WTC11 (cell line): Measurements from ENCODE around the gene GPATCH2L. TPM values are rescaled to one million over a fixed set of nuclear protein-coding genes. Genes with fewer than 3 reads are reported as not detected.

Source experiments
- ATAC-seq: fragments of 200-7000 bp; cut with Tn5 transposase; 2 replicates; pipeline ENCODE4 v1.10.0; 2021; ENCODE audit warnings: mild to moderate bottlenecking, moderate library complexity
- CTCF ChIA-PET: fragments of 300-600 bp; sonication (Branson Sonifier 250); formaldehyde crosslinking; loops from one replicate; lab custom pipeline; 2021; ENCODE audit warnings: antibody characterized with exemption; lab: Charles Lee
- POLR2A ChIA-PET: fragments of 350-600 bp; sonication (Branson Sonifier 250); formaldehyde crosslinking; loops from one replicate; lab custom pipeline; 2021; ENCODE audit warnings: antibody characterized with exemption; lab: Charles Lee
- DNase-seq: peaks from one replicate; pipeline ENCODE4 v3.0.0; 2021; ENCODE audit warnings: low spot score
- H3K27ac Mint-ChIP-seq: 2 replicates; pipeline ENCODE4 v1.8.0; 2021; ENCODE audit warnings: mixed read lengths
- H3K27me3 Mint-ChIP-seq: 2 replicates; pipeline ENCODE4 v1.8.0; 2021; ENCODE audit warnings: low read depth, mild to moderate bottlenecking, moderate library complexity, mixed read lengths
- H3K36me3 Mint-ChIP-seq: 2 replicates; pipeline ENCODE4 v1.8.0; 2021; ENCODE audit warnings: mixed read lengths
- H3K4me1 Mint-ChIP-seq: 2 replicates; pipeline ENCODE4 v1.8.0; 2022; ENCODE audit warnings: mixed read lengths
- H3K4me3 Mint-ChIP-seq: 2 replicates; pipeline ENCODE4 v1.8.0; 2021; ENCODE audit warnings: mild to moderate bottlenecking, moderate library complexity, mixed read lengths
- H3K9me3 Mint-ChIP-seq: 2 replicates; pipeline ENCODE4 v1.8.0; 2021; ENCODE audit warnings: mixed read lengths
- AFF4 ChIP-seq: sonication (generic); formaldehyde crosslinking; IDR thresholded peaks from 2 replicates; pipeline ENCODE4 v1.8.1; 2023; ENCODE audit warnings: mild to moderate bottlenecking, missing genetic modification reagents, borderline replicate concordance
- E2F5 ChIP-seq: sonication (generic); formaldehyde crosslinking; IDR thresholded peaks from 2 replicates; pipeline ENCODE4 v1.8.1; 2022; ENCODE audit warnings: mild to moderate bottlenecking, moderate library complexity, missing genetic modification reagents
- EMX1 ChIP-seq: fragments of 250-450 bp; sonication (Bioruptor Pico); IDR thresholded peaks from 2 replicates; pipeline ENCODE4 v1.8.0; 2021; ENCODE audit warnings: mild to moderate bottlenecking
- ETV6 ChIP-seq: sonication (generic); formaldehyde crosslinking; IDR thresholded peaks from 2 replicates; pipeline ENCODE4 v1.8.1; 2022; ENCODE audit warnings: mild to moderate bottlenecking, missing genetic modification reagents
- GABPB1 ChIP-seq: sonication (generic); formaldehyde crosslinking; IDR thresholded peaks from 2 replicates; pipeline ENCODE4 v1.8.1; 2023; ENCODE audit warnings: mild to moderate bottlenecking, missing genetic modification reagents
- HMGA2 ChIP-seq: fragments of 250-450 bp; sonication (Bioruptor Pico); IDR thresholded peaks from 2 replicates; pipeline ENCODE4 v1.4.0; 2021; ENCODE audit warnings: mild to moderate bottlenecking, moderate library complexity
- IRF2 ChIP-seq: sonication (generic); formaldehyde crosslinking; IDR thresholded peaks from 2 replicates; pipeline ENCODE4 v1.8.0; 2022; ENCODE audit warnings: low read depth, missing genetic modification reagents, borderline replicate concordance
- JAZF1 ChIP-seq: fragments of 250-450 bp; sonication (Bioruptor Pico); IDR thresholded peaks from 2 replicates; pipeline ENCODE4 v1.9.0; 2021; ENCODE audit warnings: moderate library complexity, mild to moderate bottlenecking, inconsistent platforms
- MAX ChIP-seq: sonication (generic); formaldehyde crosslinking; IDR thresholded peaks from 2 replicates; pipeline ENCODE4 v1.8.0; 2022; ENCODE audit warnings: mild to moderate bottlenecking, missing genetic modification reagents
- MXD4 ChIP-seq: fragments of 250-450 bp; sonication (Bioruptor Pico); IDR thresholded peaks from 2 replicates; pipeline ENCODE4 v1.8.0; 2021; ENCODE audit warnings: mild to moderate bottlenecking, moderate library complexity, borderline replicate concordance
- MYBL2 ChIP-seq: sonication (generic); formaldehyde crosslinking; IDR thresholded peaks from 2 replicates; pipeline ENCODE4 v1.8.1; 2023; ENCODE audit warnings: mild to moderate bottlenecking, moderate library complexity, missing genetic modification reagents
- NFYB ChIP-seq: sonication (generic); formaldehyde crosslinking; conservative IDR thresholded peaks from 2 replicates; pipeline ENCODE4 v1.8.0; 2022; ENCODE audit warnings: low read depth, missing genetic modification reagents
- ZNF671 ChIP-seq: fragments of 250-450 bp; sonication (Bioruptor Pico); IDR thresholded peaks from 2 replicates; pipeline ENCODE4 v1.8.0; 2021; ENCODE audit warnings: mild to moderate bottlenecking
- total RNA-seq: library from RNA; stranded (reverse); gene quantifications from 3 replicates; pipeline ENCODE4 v1.2.3, GENCODE V29; 2021
- TF ChIP-seq, protein P1 (sequence below): sonication (generic); formaldehyde crosslinking; IDR thresholded peaks from 2 replicates; pipeline ENCODE4 v1.8.1; 2023; ENCODE audit warnings: mild to moderate bottlenecking, missing genetic modification reagents, moderate library complexity
- TF ChIP-seq, protein P2 (sequence below): sonication (generic); formaldehyde crosslinking; IDR thresholded peaks from 2 replicates; pipeline ENCODE4 v1.8.1; 2023; ENCODE audit warnings: mild to moderate bottlenecking, missing genetic modification reagents, moderate library complexity
- TF ChIP-seq, protein P3 (sequence below): sonication (generic); formaldehyde crosslinking; IDR thresholded peaks from 2 replicates; pipeline ENCODE4 v1.8.1; 2023; ENCODE audit warnings: mild to moderate bottlenecking, moderate library complexity, missing genetic modification reagents
- TF ChIP-seq, protein P4 (sequence below): sonication (generic); formaldehyde crosslinking; IDR thresholded peaks from 2 replicates; pipeline ENCODE4 v1.8.0; 2022; ENCODE audit warnings: mild to moderate bottlenecking, missing genetic modification reagents
- TF ChIP-seq, protein P5 (sequence below): sonication (generic); formaldehyde crosslinking; IDR thresholded peaks from 2 replicates; pipeline ENCODE4 v1.8.1; 2023; ENCODE audit warnings: mild to moderate bottlenecking, missing genetic modification reagents

The GPATCH2L gene
- total RNA-seq, 1 experiment from 2014 or later: 67.2 TPM

GRCh38 chr14:76104802-76105355 lies 46.8 kb upstream of the GPATCH2L start:
- no peak overlapping the region for H3K4me3 Mint-ChIP-seq
- CTCF ChIA-PET: interaction anchor here (1.6 kb wide), 1 partner anchor 9 kb away, joined by 7 read pairs; no protein-coding TSS in a partner anchor
- no peak overlapping the region for H3K27ac Mint-ChIP-seq
- no peak for DNase-seq
- peak; percentile 44; the same call in 1 of the 2 replicates for ATAC-seq
- POLR2A ChIA-PET: no interaction called here
- TF ChIP-seq ZNF671 (CRISPR knock-in tag): no peak
- TF ChIP-seq HMGA2 (CRISPR knock-in tag): no peak
- TF ChIP-seq EMX1 (CRISPR knock-in tag): no peak
- no peak for TF ChIP-seq AFF4 (CRISPR knock-in tag)
- TF ChIP-seq MYBL2 (CRISPR knock-in tag): no peak
- H3K4me1 Mint-ChIP-seq: peaks cover 23% of the 10 kb centered on the region
- no peaks in the 10 kb centered on the region for H3K36me3 Mint-ChIP-seq
- H3K9me3 Mint-ChIP-seq: peaks cover 7% of the 10 kb centered on the region; the same call in 1 of the 2 replicates
- H3K27me3 Mint-ChIP-seq: no peaks in the 10 kb centered on the region

DNA sequence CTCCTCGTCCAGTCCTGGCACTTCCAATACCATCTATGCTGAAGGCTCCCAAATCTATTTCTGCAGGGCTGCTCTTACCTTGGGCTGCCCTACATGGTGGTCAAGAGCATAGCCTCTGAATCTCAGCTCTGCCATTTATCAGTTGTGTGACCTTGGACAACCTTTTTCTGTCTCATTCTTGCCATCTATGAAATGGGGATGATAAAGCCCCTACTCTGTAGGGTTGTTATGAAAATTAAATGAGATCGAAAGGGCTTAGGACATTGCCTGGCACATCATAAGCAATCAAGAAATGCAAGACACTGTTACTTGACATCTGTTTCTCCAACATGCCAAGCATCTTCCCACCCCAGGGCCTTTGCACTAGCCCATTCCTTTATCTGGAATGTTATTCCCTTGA lies 45.5 kb upstream of the GPATCH2L start:
- H3K27me3 Mint-ChIP-seq: no peaks in the 10 kb centered on the region

GRCh38 chr14:76109087-76109880 lies 42.4 kb upstream of the GPATCH2L start:
- peaks cover 36% of the 10 kb centered on the region for H3K4me1 Mint-ChIP-seq
- H3K4me3 Mint-ChIP-seq: no peak overlapping the region
- no peak for DNase-seq
- H3K36me3 Mint-ChIP-seq: no peaks in the 10 kb centered on the region
- ChIA-PET CTCF (interaction anchor here (1.1 kb wide), 1 partner anchor 25 kb away, joined by 4 read pairs; no protein-coding TSS in a partner anchor), POLR2A (no interaction called here)
- H3K9me3 Mint-ChIP-seq: peaks cover 7% of the 10 kb centered on the region
- H3K27ac Mint-ChIP-seq: no peak overlapping the region
- H3K27me3 Mint-ChIP-seq: no peaks in the 10 kb centered on the region
- ATAC-seq: no peak
- no peak for TF ChIP-seq JAZF1 (CRISPR knock-in tag)
- TF ChIP-seq EMX1 (CRISPR knock-in tag): no peak
- no peak for TF ChIP-seq MAX
- TF ChIP-seq, protein P1, sequence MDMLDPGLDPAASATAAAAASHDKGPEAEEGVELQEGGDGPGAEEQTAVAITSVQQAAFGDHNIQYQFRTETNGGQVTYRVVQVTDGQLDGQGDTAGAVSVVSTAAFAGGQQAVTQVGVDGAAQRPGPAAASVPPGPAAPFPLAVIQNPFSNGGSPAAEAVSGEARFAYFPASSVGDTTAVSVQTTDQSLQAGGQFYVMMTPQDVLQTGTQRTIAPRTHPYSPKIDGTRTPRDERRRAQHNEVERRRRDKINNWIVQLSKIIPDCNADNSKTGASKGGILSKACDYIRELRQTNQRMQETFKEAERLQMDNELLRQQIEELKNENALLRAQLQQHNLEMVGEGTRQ (CRISPR knock-in tag): no peak
- TF ChIP-seq, protein P2, sequence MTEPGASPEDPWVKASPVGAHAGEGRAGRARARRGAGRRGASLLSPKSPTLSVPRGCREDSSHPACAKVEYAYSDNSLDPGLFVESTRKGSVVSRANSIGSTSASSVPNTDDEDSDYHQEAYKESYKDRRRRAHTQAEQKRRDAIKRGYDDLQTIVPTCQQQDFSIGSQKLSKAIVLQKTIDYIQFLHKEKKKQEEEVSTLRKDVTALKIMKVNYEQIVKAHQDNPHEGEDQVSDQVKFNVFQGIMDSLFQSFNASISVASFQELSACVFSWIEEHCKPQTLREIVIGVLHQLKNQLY (CRISPR knock-in tag): no peak
- TF ChIP-seq, protein P3, sequence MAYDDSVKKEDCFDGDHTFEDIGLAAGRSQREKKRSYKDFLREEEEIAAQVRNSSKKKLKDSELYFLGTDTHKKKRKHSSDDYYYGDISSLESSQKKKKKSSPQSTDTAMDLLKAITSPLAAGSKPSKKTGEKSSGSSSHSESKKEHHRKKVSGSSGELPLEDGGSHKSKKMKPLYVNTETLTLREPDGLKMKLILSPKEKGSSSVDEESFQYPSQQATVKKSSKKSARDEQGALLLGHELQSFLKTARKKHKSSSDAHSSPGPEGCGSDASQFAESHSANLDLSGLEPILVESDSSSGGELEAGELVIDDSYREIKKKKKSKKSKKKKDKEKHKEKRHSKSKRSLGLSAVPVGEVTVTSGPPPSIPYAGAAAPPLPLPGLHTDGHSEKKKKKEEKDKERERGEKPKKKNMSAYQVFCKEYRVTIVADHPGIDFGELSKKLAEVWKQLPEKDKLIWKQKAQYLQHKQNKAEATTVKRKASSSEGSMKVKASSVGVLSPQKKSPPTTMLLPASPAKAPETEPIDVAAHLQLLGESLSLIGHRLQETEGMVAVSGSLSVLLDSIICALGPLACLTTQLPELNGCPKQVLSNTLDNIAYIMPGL (CRISPR knock-in tag): no peak
- no peak for TF ChIP-seq NFYB
- no peak for TF ChIP-seq E2F5
- TF ChIP-seq ETV6: no peak
- TF ChIP-seq, protein P4, sequence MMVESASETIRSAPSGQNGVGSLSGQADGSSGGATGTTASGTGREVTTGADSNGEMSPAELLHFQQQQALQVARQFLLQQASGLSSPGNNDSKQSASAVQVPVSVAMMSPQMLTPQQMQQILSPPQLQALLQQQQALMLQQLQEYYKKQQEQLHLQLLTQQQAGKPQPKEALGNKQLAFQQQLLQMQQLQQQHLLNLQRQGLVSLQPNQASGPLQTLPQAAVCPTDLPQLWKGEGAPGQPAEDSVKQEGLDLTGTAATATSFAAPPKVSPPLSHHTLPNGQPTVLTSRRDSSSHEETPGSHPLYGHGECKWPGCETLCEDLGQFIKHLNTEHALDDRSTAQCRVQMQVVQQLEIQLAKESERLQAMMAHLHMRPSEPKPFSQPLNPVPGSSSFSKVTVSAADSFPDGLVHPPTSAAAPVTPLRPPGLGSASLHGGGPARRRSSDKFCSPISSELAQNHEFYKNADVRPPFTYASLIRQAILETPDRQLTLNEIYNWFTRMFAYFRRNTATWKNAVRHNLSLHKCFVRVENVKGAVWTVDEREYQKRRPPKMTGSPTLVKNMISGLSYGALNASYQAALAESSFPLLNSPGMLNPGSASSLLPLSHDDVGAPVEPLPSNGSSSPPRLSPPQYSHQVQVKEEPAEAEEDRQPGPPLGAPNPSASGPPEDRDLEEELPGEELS (CRISPR knock-in tag): no peak
- TF ChIP-seq GABPB1 (CRISPR knock-in tag): no peak

More for the DNA sequence above, 45.5 kb upstream of the GPATCH2L start:
- ChIA-PET CTCF (interaction anchor here (0.5 to 1.6 kb wide), 3 partner anchors 8 to 302 kb away, joined by 3 to 7 read pairs (median 4); no protein-coding TSS in a partner anchor), POLR2A (no interaction called here)
- H3K4me1 Mint-ChIP-seq: peaks cover 22% of the 10 kb centered on the region
- H3K27ac Mint-ChIP-seq: no peak overlapping the region
- ATAC-seq (no peak), DNase-seq (no peak)
- TF ChIP-seq NFYB (no peak), MXD4 (CRISPR knock-in tag) (no peak), IRF2 (no peak)
- TF ChIP-seq, protein P5, sequence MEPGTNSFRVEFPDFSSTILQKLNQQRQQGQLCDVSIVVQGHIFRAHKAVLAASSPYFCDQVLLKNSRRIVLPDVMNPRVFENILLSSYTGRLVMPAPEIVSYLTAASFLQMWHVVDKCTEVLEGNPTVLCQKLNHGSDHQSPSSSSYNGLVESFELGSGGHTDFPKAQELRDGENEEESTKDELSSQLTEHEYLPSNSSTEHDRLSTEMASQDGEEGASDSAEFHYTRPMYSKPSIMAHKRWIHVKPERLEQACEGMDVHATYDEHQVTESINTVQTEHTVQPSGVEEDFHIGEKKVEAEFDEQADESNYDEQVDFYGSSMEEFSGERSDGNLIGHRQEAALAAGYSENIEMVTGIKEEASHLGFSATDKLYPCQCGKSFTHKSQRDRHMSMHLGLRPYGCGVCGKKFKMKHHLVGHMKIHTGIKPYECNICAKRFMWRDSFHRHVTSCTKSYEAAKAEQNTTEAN: no peak
- H3K4me3 Mint-ChIP-seq: no peak overlapping the region
- H3K9me3 Mint-ChIP-seq: peaks cover 7% of the 10 kb centered on the region; the same call in 1 of the 2 replicates
- H3K36me3 Mint-ChIP-seq: no peaks in the 10 kb centered on the region
